OCI-LY1 (cell line): ENCODE data around the gene DICER1.

ENCODE experiments used
- EZH2 ChIP-seq: fragments of 200-600 bp; sonication (generic), shearing (Covaris generic); IDR thresholded peaks from 2 replicates; pipeline ENCODE4 v1.8.0; 2017; ENCODE audit warnings: borderline replicate concordance, mixed run types, mild to moderate bottlenecking, antibody characterized with exemption, low read length, moderate library complexity, mixed read lengths
- TF ChIP-seq, protein P1 (sequence below): fragments of 200-600 bp; sonication (generic), shearing (Covaris generic); IDR thresholded peaks from 2 replicates; pipeline ENCODE4 v1.5.1; 2017; ENCODE audit warnings: mild to moderate bottlenecking, antibody characterized with exemption, low read length, moderate library complexity, mixed read lengths

GRCh38 chr14:95061317-95062093, 95.8 kb downstream of the DICER1 start:
- TF ChIP-seq, protein P1, sequence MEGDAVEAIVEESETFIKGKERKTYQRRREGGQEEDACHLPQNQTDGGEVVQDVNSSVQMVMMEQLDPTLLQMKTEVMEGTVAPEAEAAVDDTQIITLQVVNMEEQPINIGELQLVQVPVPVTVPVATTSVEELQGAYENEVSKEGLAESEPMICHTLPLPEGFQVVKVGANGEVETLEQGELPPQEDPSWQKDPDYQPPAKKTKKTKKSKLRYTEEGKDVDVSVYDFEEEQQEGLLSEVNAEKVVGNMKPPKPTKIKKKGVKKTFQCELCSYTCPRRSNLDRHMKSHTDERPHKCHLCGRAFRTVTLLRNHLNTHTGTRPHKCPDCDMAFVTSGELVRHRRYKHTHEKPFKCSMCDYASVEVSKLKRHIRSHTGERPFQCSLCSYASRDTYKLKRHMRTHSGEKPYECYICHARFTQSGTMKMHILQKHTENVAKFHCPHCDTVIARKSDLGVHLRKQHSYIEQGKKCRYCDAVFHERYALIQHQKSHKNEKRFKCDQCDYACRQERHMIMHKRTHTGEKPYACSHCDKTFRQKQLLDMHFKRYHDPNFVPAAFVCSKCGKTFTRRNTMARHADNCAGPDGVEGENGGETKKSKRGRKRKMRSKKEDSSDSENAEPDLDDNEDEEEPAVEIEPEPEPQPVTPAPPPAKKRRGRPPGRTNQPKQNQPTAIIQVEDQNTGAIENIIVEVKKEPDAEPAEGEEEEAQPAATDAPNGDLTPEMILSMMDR, result no peak
- TF ChIP-seq EZH2, result no peak
